HG02852 (cell line): ENCODE results near the gene PCIF1.

Source experiments
- ATAC-seq: cut with Tn5 transposase; IDR thresholded peaks from one replicate; pipeline ENCODE4 v1.9.1; 2021; ENCODE audit warnings: mild to moderate bottlenecking, moderate library complexity; ENCODE audit not compliant: unreplicated experiment

The PCIF1 gene

GRCh38 chr20:45904583-45905504, 29.6 kb upstream of the PCIF1 start:
- ATAC-seq = no peak

DNA sequence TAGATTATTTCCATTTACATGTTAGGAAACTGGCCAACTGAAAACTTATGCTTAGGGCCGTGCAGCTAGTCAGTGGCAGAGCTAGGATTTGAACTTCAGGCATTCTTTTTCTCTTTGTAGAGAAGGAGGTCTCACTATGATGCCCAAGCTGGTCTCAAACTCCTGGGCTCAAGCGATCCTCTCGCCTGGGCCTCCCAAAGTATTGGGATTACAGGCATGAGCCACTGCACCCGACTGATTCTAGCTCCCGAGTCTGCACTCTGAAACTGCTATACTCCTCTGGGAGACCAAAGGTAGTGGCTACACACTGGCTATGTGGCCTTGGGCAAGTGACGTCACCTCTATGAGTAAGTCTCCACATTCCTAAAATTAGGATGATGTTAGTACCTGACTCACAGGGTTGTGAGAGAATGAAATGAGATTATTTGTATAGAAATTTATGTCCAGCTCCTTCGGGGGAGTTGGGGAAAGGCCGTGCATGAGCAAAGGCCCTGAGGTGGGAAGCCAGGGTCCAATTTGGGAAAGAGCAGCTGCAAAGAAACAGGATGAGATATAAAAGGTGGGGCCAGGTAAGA, 28.9 kb upstream of the PCIF1 start:
- ATAC-seq = no peak

DNA sequence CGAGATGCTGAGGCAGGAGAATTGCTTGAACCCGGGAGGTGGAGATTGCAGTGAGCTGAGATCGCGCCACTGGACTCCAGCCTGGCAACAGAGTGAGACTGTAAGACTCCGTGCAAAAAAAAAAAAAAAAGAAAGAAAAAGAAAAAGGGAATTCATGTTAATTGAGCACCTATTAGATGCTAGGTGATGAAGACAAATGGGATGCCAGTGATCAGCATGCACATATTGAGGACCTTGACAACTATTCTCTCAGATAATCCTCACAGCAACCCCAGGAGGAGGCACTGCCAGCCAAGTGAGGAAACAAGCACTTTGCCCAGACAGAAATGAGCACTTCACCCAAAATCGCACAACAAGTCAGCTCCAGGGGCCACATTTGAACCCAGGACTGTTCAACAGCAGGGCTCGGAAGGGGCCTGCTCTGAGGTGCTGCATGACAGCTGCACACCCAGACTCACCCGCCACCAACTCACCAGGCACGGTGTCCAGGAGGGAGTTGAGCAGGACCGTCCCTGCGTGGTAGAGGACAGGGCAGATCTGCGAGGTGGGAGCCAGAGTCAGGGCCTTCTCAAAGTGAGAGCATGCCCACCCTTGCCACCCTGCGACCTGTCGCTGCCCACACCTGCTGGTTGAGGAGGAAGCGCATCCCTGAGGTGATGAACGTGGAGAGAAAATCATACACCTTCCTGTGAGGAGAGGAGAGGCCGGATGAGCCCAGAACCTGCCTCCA, 27.1 kb upstream of the PCIF1 start:
- no peak for ATAC-seq

GRCh38 chr20:45908084-45908483, 26.4 kb upstream of the PCIF1 start:
- ATAC-seq = no peak

GRCh38 chr20:45909336-45909808, 25.1 kb upstream of the PCIF1 start:
- no peak for ATAC-seq

- ATAC-seq = no peak
These were observed 24.4 kb upstream of the PCIF1 start for GRCh38 chr20:45909817-45910669.

DNA sequence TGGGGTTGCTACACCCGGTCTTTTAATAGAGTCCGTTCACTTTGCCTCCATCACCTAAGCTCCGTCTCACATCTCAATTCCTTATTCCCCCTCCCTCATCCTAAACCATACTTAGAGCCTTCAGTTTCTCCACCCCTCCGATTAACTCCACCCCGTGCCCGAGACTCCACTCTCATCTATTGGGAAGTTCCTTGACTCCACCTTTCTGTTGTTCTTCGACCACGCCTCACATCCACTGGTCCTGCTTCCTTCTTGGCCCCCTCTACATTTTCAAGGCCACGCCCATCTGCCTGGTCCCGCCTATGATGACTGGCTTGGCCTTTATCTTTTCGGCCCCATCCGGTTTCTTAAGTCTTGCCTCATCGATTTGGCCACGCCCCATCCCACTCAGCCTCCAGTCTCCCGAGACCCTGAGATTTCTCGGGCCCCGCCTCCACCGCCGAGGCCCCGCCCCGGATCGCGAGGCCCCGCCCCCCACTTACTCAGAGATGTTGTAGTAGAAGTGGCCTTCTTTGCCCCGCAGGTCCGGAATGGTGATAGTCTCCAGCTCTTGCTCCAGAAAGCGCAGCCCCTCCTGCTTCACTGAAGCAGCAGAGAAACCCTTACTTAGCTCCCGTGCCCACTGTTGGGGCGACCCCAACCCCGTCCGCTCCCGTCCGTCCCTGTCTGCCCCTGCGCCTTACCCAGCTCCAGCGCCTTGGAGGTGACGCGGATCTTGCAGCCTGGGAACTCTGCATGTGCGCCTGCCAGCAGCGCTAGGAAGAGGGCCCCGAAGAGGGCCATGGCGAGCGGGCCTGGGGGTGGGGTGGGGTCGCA, 23.6 kb upstream of the PCIF1 start:
- peak; percentile 87 for ATAC-seq

- no peak for ATAC-seq
These were observed 22.8 kb upstream of the PCIF1 start, which contains the start of gene PLTP for GRCh38 chr20:45911486-45912343. Gene PLTP, minus strand, starts transcription at chr20:45912155. Its CDS starts 703 bp downstream, at chr20:45911452.

DNA sequence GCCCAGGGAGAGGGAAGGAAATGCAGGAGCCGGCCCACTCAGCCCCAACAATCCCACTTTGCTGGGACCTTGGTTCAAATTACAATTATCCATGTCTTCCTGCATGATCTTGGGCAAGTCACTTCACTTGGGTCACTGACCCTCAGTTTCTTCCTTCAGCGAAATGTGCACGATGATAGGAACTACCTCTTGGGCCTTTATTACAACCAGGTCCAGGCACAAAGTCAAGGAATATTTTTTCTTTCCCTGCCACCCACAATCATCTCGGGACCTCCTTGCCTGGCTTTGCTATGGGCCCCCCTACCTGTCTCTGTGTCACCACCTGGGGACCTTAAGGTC, 22.2 kb upstream of the PCIF1 start:
- ATAC-seq = no peak

- ATAC-seq = no peak
These were observed 21.4 kb upstream of the PCIF1 start for GRCh38 chr20:45913116-45913515.

- ATAC-seq = no peak
These were observed 16.7 kb upstream of the PCIF1 start for GRCh38 chr20:45917790-45918141.

DNA sequence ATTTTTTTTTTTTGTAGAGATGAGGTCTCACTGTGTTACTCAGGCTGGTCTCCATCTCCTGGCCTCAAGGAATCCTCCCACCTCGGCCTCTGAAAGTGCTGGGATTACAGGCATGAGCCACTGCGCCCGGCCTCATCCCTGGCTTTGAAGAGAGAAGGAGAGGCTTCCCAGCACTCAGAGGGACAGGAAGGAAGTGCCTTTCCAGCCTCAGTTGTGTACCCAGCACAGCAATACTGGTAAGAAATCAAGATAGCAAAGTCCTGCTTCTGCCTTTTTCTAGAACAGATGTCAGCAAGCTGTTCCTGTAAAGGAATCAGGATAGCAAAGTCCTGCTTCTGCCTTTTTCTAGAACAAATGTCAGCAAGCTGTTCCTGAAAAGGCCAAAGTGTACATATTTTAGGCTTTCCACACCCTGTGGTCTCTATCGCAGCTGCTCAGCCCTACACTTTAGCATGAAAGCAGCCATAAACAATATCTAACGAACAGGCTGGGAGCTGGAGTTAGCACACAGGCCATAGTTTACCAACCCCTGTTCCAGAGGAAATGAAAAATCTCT, 16.2 kb upstream of the PCIF1 start:
- no peak for ATAC-seq

DNA sequence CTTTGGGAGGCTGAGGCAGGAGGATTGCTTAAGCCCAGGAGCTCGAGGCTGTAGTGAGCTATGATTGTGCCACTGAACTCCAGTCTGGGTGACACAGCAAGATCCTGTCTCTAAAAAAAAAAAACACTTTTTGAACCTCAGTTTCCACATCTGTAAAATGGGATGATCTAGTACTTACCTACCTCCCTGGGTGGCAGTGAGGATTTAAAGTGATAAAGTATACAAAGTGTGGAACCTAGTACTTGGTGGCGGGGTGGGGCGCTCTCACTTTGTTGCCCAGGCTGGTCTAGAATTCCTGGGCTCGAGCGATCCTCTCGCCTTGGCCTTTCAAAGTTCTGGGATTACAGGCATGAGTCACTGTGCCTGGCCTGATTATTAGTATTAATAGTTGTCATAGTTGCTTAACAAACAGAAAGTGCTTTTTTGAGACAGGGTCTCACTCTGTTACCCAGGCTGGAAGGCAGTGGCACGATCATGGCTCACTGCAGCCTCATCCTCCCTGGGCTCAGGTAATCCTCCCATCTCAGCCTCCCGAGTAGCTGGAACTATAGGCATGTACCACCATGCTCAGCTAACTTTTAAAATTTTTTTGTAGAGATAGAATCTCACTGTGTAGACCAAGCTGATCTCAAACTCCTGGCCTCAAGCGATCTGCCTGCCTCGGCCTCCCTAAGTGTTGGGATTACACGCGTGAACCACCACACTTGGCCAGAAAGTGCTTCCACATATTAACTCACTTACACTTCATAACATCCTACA, 15.5 kb upstream of the PCIF1 start:
- ATAC-seq = no peak

DNA sequence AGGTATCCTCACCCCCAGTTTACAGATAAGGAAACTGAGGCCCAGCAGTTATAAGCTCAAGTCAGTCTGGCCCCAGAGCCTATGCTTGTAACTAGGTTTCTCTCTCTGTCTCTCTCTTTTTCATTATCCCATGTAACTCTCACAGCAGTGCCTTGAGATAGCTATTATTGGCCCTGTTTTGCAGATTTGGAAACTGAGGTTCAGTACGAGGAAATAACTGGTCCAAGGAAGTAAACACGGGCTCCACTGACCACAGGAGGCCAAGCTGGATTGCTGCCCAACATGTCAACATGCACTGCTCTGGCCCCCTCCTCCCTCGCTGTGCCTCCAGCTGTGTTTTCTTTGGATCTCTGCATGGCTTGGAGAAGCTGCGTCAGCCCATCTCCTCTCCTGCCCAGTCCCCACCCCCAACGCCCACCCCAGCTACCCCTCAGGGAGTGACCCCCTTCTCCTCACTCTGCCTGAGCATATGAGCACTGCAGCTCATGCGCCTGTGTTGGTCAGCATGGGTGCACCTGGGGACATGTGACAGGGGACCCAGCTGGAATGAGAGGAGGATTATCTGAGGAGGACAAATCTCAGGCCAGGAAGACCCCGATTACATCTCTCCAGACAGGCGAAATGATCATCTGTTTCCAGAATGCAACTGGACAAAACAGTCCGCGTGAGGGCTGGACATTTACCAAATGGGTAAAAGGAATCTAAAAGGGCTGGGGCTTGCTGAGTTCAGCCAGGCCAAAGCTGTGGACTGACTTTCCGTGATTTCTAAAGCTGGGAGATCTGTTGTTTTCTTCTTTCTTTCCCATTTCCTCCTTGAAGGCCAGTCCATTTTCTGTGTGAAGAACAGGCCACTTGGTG, 14.7 kb upstream of the PCIF1 start:
- no peak for ATAC-seq

DNA sequence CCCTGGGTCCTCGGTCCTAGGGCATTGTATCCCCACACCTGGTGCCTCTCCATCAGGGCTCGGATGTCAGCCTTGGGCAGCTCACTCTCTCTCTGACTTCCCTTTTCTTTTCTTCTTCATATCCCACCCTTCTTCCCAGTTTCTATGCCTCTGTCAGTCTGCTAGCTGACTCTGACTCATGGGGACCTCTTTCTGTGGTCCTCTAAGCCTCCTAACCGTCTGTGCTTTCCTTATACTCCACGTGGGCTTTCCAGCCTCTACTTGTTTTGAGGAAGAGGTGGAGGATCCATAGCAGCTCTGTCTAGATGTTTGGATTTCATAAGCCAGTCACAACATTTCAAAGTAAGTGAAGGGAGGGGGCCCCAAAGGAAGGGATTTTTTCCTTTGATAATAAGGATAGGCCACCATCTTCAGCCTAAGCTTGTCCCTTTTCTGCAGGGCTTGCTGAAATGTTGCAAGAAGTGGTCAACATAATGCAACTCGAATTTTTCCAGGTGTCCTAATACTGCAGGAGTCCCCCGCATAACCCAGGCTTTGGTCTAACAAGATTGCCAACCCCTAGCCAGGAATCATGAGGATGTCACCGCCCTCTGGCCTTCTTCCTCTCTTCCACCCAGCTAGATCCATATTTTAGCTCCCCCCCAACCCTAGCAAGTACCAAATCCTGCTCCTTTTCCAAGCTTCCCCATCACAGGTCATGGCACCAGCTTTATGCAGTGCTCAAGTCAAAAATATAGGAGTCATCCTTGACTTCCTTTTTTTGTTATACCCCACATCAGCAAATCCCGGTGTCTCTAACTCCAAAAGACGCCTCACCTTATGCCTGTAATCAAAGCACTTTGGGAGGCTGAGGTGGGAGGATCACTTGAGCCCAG, 13.8 kb upstream of the PCIF1 start:
- no peak for ATAC-seq
